CD4-positive, alpha-beta memory T cell (primary cell): ENCODE data around the gene PCBP3. TPM values are rescaled to one million over a fixed set of nuclear protein-coding genes. Genes with fewer than 3 reads are reported as not detected.
"Not testable (repeated sequence)": the region's sequence is repeated elsewhere in the genome, so short reads cannot be mapped to it uniquely, and the experiment has no call there.

Experiments used
- CTCF ChIA-PET: fragments of 350-600 bp; sonication (Branson Sonifier 250); formaldehyde crosslinking; loops from one replicate; lab custom pipeline; 2021; ENCODE audit warnings: inconsistent platforms; ENCODE audit not compliant: partially characterized antibody; lab: Charles Lee
- POLR2A ChIA-PET: fragments of 350-600 bp; sonication (Branson Sonifier 250); formaldehyde crosslinking; loops from one replicate; lab custom pipeline; 2021; ENCODE audit not compliant: partially characterized antibody; lab: Charles Lee
- DNase-seq, 5 donors: peaks; one replicate each; pipeline versions ENCODE4 v3.0.0 to v3.0.0-alpha.2; 2020 to 2022; ENCODE audit warnings: mixed read lengths in 1 of 5
- H3K27ac ChIP-seq: one replicate; pipeline ENCODE4 v1.7.0; 2013; ENCODE audit warnings: low read depth, low read length
- H3K27me3 ChIP-seq: 2 replicates; pipeline ENCODE4 v1.7.0; 2013; ENCODE audit warnings: mild to moderate bottlenecking, low read length, moderate library complexity; ENCODE audit not compliant: insufficient read depth
- H3K36me3 ChIP-seq: 2 replicates; pipeline ENCODE4 v1.7.0; 2013; ENCODE audit warnings: mild to moderate bottlenecking, low read length, moderate library complexity; ENCODE audit not compliant: insufficient read depth
- H3K4me1 ChIP-seq: 2 replicates; pipeline ENCODE4 v1.7.0; 2013; ENCODE audit warnings: mild to moderate bottlenecking, low read length, moderate library complexity; ENCODE audit not compliant: insufficient read depth
- H3K4me3 ChIP-seq, 2 donors: one replicate each; pipeline ENCODE4 v1.7.0; 2013; ENCODE audit warnings: low read length in 2 of 2, mild to moderate bottlenecking in 1 of 2
- H3K9me3 ChIP-seq, 2 donors: one replicate each; pipeline ENCODE4 v1.7.0; 2013; ENCODE audit warnings: low read length in 2 of 2, control low read depth in 1 of 2; ENCODE audit not compliant: control insufficient read depth in 1 of 2
- H3K27ac Mint-ChIP-seq, 7 donors: one replicate each; pipeline ENCODE4 v1.8.0; 2020 to 2021; ENCODE audit warnings: mixed read lengths in 7 of 7, mild to moderate bottlenecking in 6 of 7, inconsistent platforms in 3 of 7, moderate library complexity in 3 of 7
- H3K27me3 Mint-ChIP-seq, 2 donors: one replicate each; pipeline ENCODE4 v1.8.0; 2020 to 2021; ENCODE audit warnings: mixed read lengths in 2 of 2
- H3K36me3 Mint-ChIP-seq, 2 donors: one replicate each; pipeline ENCODE4 v1.8.0; 2020 to 2021; ENCODE audit warnings: mixed read lengths in 2 of 2, inconsistent platforms in 1 of 2, mild to moderate bottlenecking in 1 of 2
- H3K4me1 Mint-ChIP-seq, 4 donors: one replicate each; pipeline ENCODE4 v1.8.0; 2020 to 2021; ENCODE audit warnings: mixed read lengths in 4 of 4, mild to moderate bottlenecking in 1 of 4
- H3K4me3 Mint-ChIP-seq, 8 donors: one replicate each; pipeline ENCODE4 v1.8.0; 2020 to 2021; ENCODE audit warnings: mixed read lengths in 8 of 8, mild to moderate bottlenecking in 7 of 8, moderate library complexity in 6 of 8, inconsistent platforms in 3 of 8
- H3K9me3 Mint-ChIP-seq, 8 donors: one replicate each; pipeline ENCODE4 v1.8.0; 2020 to 2021; ENCODE audit warnings: mixed read lengths in 8 of 8, mild to moderate bottlenecking in 5 of 8, inconsistent platforms in 3 of 8, moderate library complexity in 1 of 8
- intact Hi-C: fragments of 100-400 bp; cut with micrococcal nuclease; formaldehyde crosslinking; loops from one replicate; pipeline ENCODE4 v1.15.1; 2023
- polyA plus RNA-seq, 2 donors: library from polyadenylated mRNA; unstranded; fragments of 300-500 nt; fragmentation: Illumina TruSeq; gene quantifications; one replicate each; pipeline ENCODE4 v1.2.3, GENCODE V29; 2021
- total RNA-seq, 2 experiments: library from RNA; stranded (reverse); gene quantifications; one replicate each; pipeline ENCODE4 v1.2.3, GENCODE V29; 2021

The PCBP3 gene
- total and polyA plus RNA-seq, 4 experiments from 2014 or later, result 0.36 to 1.6 (median 1.0) TPM

GRCh38 chr21:45598666-45599065 lies 44.9 kb upstream of the PCBP3 start:
- Histone ChIP-seq H3K9me3 (no peaks in the 10 kb centered on the region), H3K4me1 (peaks cover 8% of the 10 kb centered on the region), H3K36me3 (no peaks in the 10 kb centered on the region), H3K4me3 (no peak overlapping the region), H3K27me3 (no peaks in the 10 kb centered on the region), H3K27ac (no peak overlapping the region)
- Mint-ChIP-seq H3K27ac (peak overlapping the region in 1 of 7 donors; percentile 53), H3K4me3 (no peak overlapping the region), H3K4me1 (peaks cover 11 to 17% (median 13%) of the 10 kb centered on the region in 4 donors), H3K36me3 (peaks cover 0 to 7% of the 10 kb centered on the region in 2 donors), H3K27me3 (peaks cover 0 to 3% of the 10 kb centered on the region in 2 donors), H3K9me3 (peaks cover 2 to 25% (median 11%) of the 10 kb centered on the region in 8 donors)
- intact Hi-C loops, result no loop called here
- CTCF ChIA-PET, result interaction anchor here (1.8 to 2.8 kb wide), 3 partner anchors 13 to 120 kb away, joined by 3 to 10 read pairs (median 4); no protein-coding TSS in a partner anchor
- POLR2A ChIA-PET, result no interaction called here
- peak in 1 of 5 donors; percentile 32 for DNase-seq

GRCh38 chr21:45599146-45599581 lies 44.4 kb upstream of the PCBP3 start:
- Mint-ChIP-seq H3K4me3 (no peak overlapping the region), H3K9me3 (peaks cover 4 to 30% (median 16%) of the 10 kb centered on the region in 8 donors), H3K36me3 (peaks cover 3 to 12% of the 10 kb centered on the region in 2 donors), H3K27me3 (peaks cover 0 to 3% of the 10 kb centered on the region in 2 donors), H3K27ac (no peak overlapping the region), H3K4me1 (peaks cover 6 to 12% (median 8%) of the 10 kb centered on the region in 4 donors)
- ChIA-PET POLR2A (no interaction called here), CTCF (interaction anchor here (1.8 kb wide), 1 partner anchor 12 kb away, joined by 3 read pairs; no protein-coding TSS in a partner anchor)
- H3K4me3 ChIP-seq, result no peak overlapping the region
- intact Hi-C loops, result no loop called here
- peaks cover 8% of the 10 kb centered on the region for H3K4me1 ChIP-seq
- DNase-seq, result no peak
- H3K36me3 ChIP-seq, result no peaks in the 10 kb centered on the region
- no peaks in the 10 kb centered on the region for H3K9me3 ChIP-seq
- H3K27me3 ChIP-seq, result no peaks in the 10 kb centered on the region
- no peak overlapping the region for H3K27ac ChIP-seq

DNA sequence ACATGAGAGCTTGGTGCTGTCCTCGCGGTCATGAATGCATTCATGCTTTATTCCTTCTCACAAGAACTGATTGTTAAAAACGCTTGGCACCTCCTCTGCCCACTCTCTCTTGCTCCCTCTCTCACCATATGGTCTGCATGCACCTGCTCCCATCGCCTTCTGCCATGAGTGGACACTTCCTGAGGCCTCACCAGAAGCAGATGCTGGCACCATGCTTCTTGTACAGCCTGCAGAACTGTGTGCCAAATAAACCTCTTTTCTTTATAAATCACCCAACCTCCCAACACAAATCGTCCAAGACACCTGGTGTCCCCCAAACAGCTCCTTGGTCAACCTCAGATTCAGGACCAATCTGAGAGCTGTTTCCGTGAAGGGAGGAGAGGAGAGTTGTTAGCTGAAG lies 43.3 kb upstream of the PCBP3 start:
- Mint-ChIP-seq H3K36me3 (peaks cover 5 to 15% of the 10 kb centered on the region in 2 donors), H3K27me3 (peaks cover 0 to 3% of the 10 kb centered on the region in 2 donors), H3K4me3 (no peak overlapping the region), H3K4me1 (peaks cover 5 to 9% (median 7%) of the 10 kb centered on the region in 4 donors), H3K9me3 (peaks cover 6 to 33% (median 19%) of the 10 kb centered on the region in 8 donors), H3K27ac (peak overlapping the region in 3 of 7 donors; percentile 18 to 22 (median 20))
- Histone ChIP-seq H3K9me3 (no peaks in the 10 kb centered on the region), H3K27me3 (no peaks in the 10 kb centered on the region), H3K27ac (no peak overlapping the region), H3K36me3 (no peaks in the 10 kb centered on the region), H3K4me3 (no peak overlapping the region), H3K4me1 (peaks cover 8% of the 10 kb centered on the region)
- intact Hi-C loops, result no loop called here
- no peak for DNase-seq
- ChIA-PET POLR2A (no interaction called here), CTCF (no interaction called here)

DNA sequence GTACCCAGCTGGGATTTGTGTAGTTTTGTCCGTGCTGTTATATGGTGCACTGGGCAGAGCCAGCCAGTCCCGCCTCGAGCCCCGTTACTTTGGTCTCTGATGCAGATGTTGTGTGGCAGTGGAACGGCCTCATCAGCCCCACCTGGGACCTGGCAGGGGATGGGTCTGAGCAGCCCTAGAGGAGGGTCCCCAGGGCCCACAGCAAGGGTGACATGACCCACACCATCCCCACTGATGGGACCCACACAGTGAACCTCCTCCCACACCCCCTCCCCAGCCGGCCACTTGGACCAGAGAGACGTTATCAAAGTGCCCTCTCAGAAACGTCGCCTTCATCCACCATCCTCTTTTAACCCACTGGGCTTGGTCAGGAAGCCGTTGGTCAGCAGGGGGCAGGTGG lies 42.0 kb upstream of the PCBP3 start:
- Histone ChIP-seq H3K9me3 (no peaks in the 10 kb centered on the region), H3K36me3 (no peaks in the 10 kb centered on the region), H3K4me1 (peaks cover 5% of the 10 kb centered on the region), H3K4me3 (no peak overlapping the region), H3K27me3 (no peaks in the 10 kb centered on the region), H3K27ac (no peak overlapping the region)
- Mint-ChIP-seq H3K27me3 (peaks cover 0 to 3% of the 10 kb centered on the region in 2 donors), H3K27ac (no peak overlapping the region), H3K9me3 (peaks cover 6 to 33% (median 19%) of the 10 kb centered on the region in 8 donors), H3K4me3 (no peak overlapping the region), H3K4me1 (peaks cover 4 to 6% (median 5%) of the 10 kb centered on the region in 4 donors), H3K36me3 (peaks cover 5 to 15% of the 10 kb centered on the region in 2 donors)
- POLR2A ChIA-PET, result no interaction called here
- intact Hi-C loops, result no loop called here
- CTCF ChIA-PET, result interaction anchor here (0.8 to 0.9 kb wide), 2 partner anchors 17 to 123 kb away, joined by 3 read pairs; no protein-coding TSS in a partner anchor
- DNase-seq, result no peak

DNA sequence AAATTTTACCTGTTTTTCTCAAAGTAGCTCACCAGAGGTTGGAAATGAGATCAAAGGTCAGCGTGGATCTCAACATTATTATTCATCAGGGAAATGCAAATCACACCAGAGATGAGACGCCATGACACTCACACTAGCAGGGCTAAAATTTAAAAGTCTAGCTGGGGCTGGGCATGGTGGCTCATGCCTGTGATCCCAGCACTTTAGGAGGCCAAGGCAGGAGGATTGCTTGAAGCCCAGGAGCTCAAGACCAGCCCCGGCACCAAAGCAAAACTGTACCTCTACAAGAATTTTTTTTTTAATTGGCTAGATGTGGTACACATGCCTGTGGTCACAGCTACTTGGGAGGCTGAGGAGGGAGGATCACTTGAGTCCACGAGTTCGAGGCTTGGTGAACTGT lies 41.4 kb upstream of the PCBP3 start:
- intact Hi-C loops, result no loop called here
- Histone ChIP-seq H3K27ac (no peak overlapping the region), H3K9me3 (no peaks in the 10 kb centered on the region), H3K36me3 (no peaks in the 10 kb centered on the region), H3K4me1 (peaks cover 5% of the 10 kb centered on the region), H3K27me3 (no peaks in the 10 kb centered on the region), H3K4me3 (no peak overlapping the region)
- Mint-ChIP-seq H3K36me3 (peaks cover 5 to 15% of the 10 kb centered on the region in 2 donors), H3K4me1 (peaks cover 0 to 2% (median 2%) of the 10 kb centered on the region in 4 donors), H3K9me3 (peaks cover 6 to 33% (median 19%) of the 10 kb centered on the region in 8 donors), H3K27me3 (no peaks in the 10 kb centered on the region), H3K4me3 (no peak overlapping the region), H3K27ac (no peak overlapping the region)
- no peak for DNase-seq
- POLR2A ChIA-PET, result no interaction called here
- CTCF ChIA-PET, result interaction anchor here (0.8 to 0.9 kb wide), 2 partner anchors 16 to 124 kb away, joined by 3 read pairs; no protein-coding TSS in a partner anchor

- ChIA-PET CTCF (no interaction called here), POLR2A (no interaction called here)
- H3K27ac Mint-ChIP-seq, result peak overlapping the region in 1 of 7 donors; percentile 32
- H3K4me1 ChIP-seq, result peaks cover 17% of the 10 kb centered on the region
- no peaks in the 10 kb centered on the region for H3K9me3 ChIP-seq
- peaks cover 5 to 15% of the 10 kb centered on the region in 2 donors for H3K36me3 Mint-ChIP-seq
- DNase-seq, result no peak
- no peak overlapping the region for H3K4me3 Mint-ChIP-seq
- no peak overlapping the region for H3K27ac ChIP-seq
- H3K36me3 ChIP-seq, result no peaks in the 10 kb centered on the region
- intact Hi-C loops, result no loop called here
- H3K27me3 Mint-ChIP-seq, result peaks cover 0 to 2% of the 10 kb centered on the region in 2 donors
- H3K27me3 ChIP-seq, result no peaks in the 10 kb centered on the region
- H3K9me3 Mint-ChIP-seq, result peaks cover 6 to 33% (median 19%) of the 10 kb centered on the region in 8 donors
- H3K4me1 Mint-ChIP-seq, result peaks cover 3 to 11% (median 9%) of the 10 kb centered on the region in 4 donors
- H3K4me3 ChIP-seq, result no peak overlapping the region
These were observed 40.0 kb upstream of the PCBP3 start for GRCh38 chr21:45603481-45603880.

DNA sequence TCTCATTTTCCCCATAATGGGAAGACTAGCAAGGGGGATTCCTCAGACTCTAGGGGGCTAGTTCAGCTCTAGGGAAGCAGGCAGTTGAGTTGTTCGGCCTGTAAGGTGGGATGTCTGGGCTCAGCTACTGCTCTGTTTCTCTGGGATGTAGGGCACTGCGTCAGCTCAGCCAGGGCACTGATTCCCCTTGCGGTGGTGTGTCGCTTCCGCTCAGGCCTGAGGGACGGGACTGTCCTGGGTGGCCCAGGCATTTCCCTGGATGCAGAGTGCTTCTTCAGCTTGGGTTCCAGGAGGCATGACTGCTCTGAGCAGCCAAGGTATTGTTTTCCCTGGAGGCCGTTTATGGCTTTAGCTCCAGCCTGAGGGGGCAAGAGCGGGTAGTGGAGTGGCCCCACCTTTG lies 38.8 kb upstream of the PCBP3 start:
- H3K9me3 ChIP-seq, result not testable (repeated sequence)

More for the DNA sequence above, 38.8 kb upstream of the PCBP3 start:
- H3K27me3 ChIP-seq, intact Hi-C loops, DNase-seq, H3K27me3 Mint-ChIP-seq, H3K36me3 ChIP-seq, H3K4me3 ChIP-seq, H3K4me3 Mint-ChIP-seq, H3K27ac ChIP-seq, POLR2A ChIA-PET: not testable (repeated sequence)
- Mint-ChIP-seq H3K27ac (peak overlapping the region in 2 of 7 donors; percentile 1 to 48), H3K36me3 (peaks cover 5 to 15% of the 10 kb centered on the region in 2 donors), H3K4me1 (peaks cover 7 to 16% (median 14%) of the 10 kb centered on the region in 4 donors), H3K9me3 (peaks cover 6 to 33% (median 19%) of the 10 kb centered on the region in 8 donors)
- H3K4me1 ChIP-seq, result peaks cover 22% of the 10 kb centered on the region
- CTCF ChIA-PET, result interaction anchor here (1.4 kb wide), 1 partner anchor 49 kb away, joined by 3 read pairs; no protein-coding TSS in a partner anchor
